NCI-H345 (cell line): ENCODE data around the gene MGAT3.

Experiments used
- DNase-seq: peaks from one replicate; lab custom pipeline; 2025; lab: John Stamatoyannopoulos, UW

Gene MGAT3

GRCh38 chr22:39450258-39450955, 6.4 kb upstream of the MGAT3 start:
- DNase-seq, result no peak

GRCh38 chr22:39452740-39453040, 4.1 kb upstream of the MGAT3 start:
- DNase-seq, result no peak

- no peak for DNase-seq
Measured at GRCh38 chr22:39453765-39454378, 2.9 kb upstream of the MGAT3 start.

- no peak for DNase-seq
Measured at GRCh38 chr22:39454385-39454871, 2.4 kb upstream of the MGAT3 start.

- no peak for DNase-seq
Measured at GRCh38 chr22:39457198-39457555, 365 bp downstream of the MGAT3 start.

- DNase-seq, result no peak
Measured at GRCh38 chr22:39457556-39458443, 988 bp downstream of the MGAT3 start.

- DNase-seq, result no peak
Measured at GRCh38 chr22:39458444-39459083, 1.8 kb downstream of the MGAT3 start.

GRCh38 chr22:39459681-39460080, 2.9 kb downstream of the MGAT3 start:
- DNase-seq, result no peak

- no peak for DNase-seq
Measured at GRCh38 chr22:39462443-39463221, 5.8 kb downstream of the MGAT3 start.

- no peak for DNase-seq
Measured at GRCh38 chr22:39463277-39463676, 6.5 kb downstream of the MGAT3 start.

- DNase-seq, result no peak
Measured at GRCh38 chr22:39463931-39464390, 7.1 kb downstream of the MGAT3 start.

- DNase-seq, result no peak
Measured at GRCh38 chr22:39466228-39467006, 9.6 kb downstream of the MGAT3 start.

- DNase-seq, result no peak
Measured at GRCh38 chr22:39467390-39467895, 10.6 kb downstream of the MGAT3 start.

- DNase-seq, result no peak
Measured at GRCh38 chr22:39468487-39469325, 11.9 kb downstream of the MGAT3 start.

- DNase-seq, result peak; percentile 44
Measured at GRCh38 chr22:39469326-39469680, 12.5 kb downstream of the MGAT3 start.

GRCh38 chr22:39469681-39470450, 13.1 kb downstream of the MGAT3 start:
- peak; percentile 44 for DNase-seq

GRCh38 chr22:39470451-39471291, 13.9 kb downstream of the MGAT3 start:
- DNase-seq, result no peak
